HepG2 (cell line): Measurements from ENCODE around the gene KANSL3. TPM values are rescaled to one million over a fixed set of nuclear protein-coding genes. Genes with fewer than 3 reads are reported as not detected.

Experiments used
- CEBPZ ChIP-seq: IDR thresholded peaks from 2 replicates; pipeline ENCODE4 v1.6.1; 2012; ENCODE audit warnings: low read length, improper control_type of control experiment
- ETV6 ChIP-seq: sonication (generic); formaldehyde crosslinking; conservative IDR thresholded peaks from 2 replicates; pipeline ENCODE4 v1.4.0; 2020; ENCODE audit warnings: missing genetic modification reagents
- MTF2 ChIP-seq: sonication (generic); formaldehyde crosslinking; IDR thresholded peaks from 2 replicates; pipeline ENCODE4 v1.5.0; 2020; ENCODE audit warnings: missing genetic modification reagents, borderline replicate concordance
- RXRB ChIP-seq: IDR thresholded peaks from 2 replicates; pipeline ENCODE4 v1.6.1; 2016; ENCODE audit warnings: borderline replicate concordance, missing genetic modification reagents, missing compliant biosample characterization
- SIN3B ChIP-seq: fragments of 150-350 bp; IDR thresholded peaks from 2 replicates; pipeline ENCODE4 v1.6.1; 2014; ENCODE audit warnings: low read length
- TBP ChIP-seq: sonication (generic); formaldehyde crosslinking; IDR thresholded peaks from 2 replicates; pipeline ENCODE4 v1.5.0; 2020; ENCODE audit warnings: missing genetic modification reagents
- TGIF2 ChIP-seq: IDR thresholded peaks from 2 replicates; pipeline ENCODE4 v1.6.1; 2016; ENCODE audit warnings: control low read depth, missing compliant biosample characterization
- ZNF143 ChIP-seq: sonication (generic); formaldehyde crosslinking; IDR thresholded peaks from 2 replicates; pipeline ENCODE4 v1.4.0; 2020; ENCODE audit warnings: missing genetic modification reagents
- ZNF572 ChIP-seq: sonication (generic); formaldehyde crosslinking; IDR thresholded peaks from 2 replicates; pipeline ENCODE4 v1.5.1; 2020; ENCODE audit warnings: mild to moderate bottlenecking, missing genetic modification reagents
- ZNF792 ChIP-seq: IDR thresholded peaks from 2 replicates; pipeline ENCODE4 v1.6.1; 2016
- polyA plus RNA-seq, 8 experiments: library from polyadenylated mRNA; depleted of rRNA in 3 of 8; stranded (reverse) in 7 of 8; unstranded in 1 of 8; fragments of >200 nt; fragmentation: Illumina TruSeq in 4 of 8; extraction: Trizol in 4 of 8; gene quantifications; 2 replicates each; pipeline versions ENCODE4 v1.2.1 to v1.2.3, GENCODE V29; 2011 to 2016; ENCODE audit warnings: low read depth in 4 of 8, missing spikeins in 1 of 8, mixed read lengths in 1 of 8; ENCODE audit not compliant: insufficient read depth in 1 of 8
- total RNA-seq, 5 experiments: library from RNA; depleted of rRNA; stranded (reverse); fragments of >200 nt; fragmentation: Illumina TruSeq; extraction: Trizol; gene quantifications; 2 replicates each; pipeline ENCODE4 v1.2.3, GENCODE V29; 2016; ENCODE audit warnings: low read depth in 1 of 5
- TF ChIP-seq, protein P1 (sequence below): sonication (generic); formaldehyde crosslinking; IDR thresholded peaks from 2 replicates; pipeline ENCODE4 v1.5.1; 2020; ENCODE audit warnings: missing genetic modification reagents, mild to moderate bottlenecking, borderline replicate concordance
- TF ChIP-seq, protein P2 (sequence below): sonication (generic); formaldehyde crosslinking; IDR thresholded peaks from 2 replicates; pipeline ENCODE4 v1.9.0; 2021; ENCODE audit warnings: mild to moderate bottlenecking, missing genetic modification reagents
- TF ChIP-seq, protein P3 (sequence below): sonication (generic); formaldehyde crosslinking; IDR thresholded peaks from 2 replicates; pipeline ENCODE4 v1.4.0; 2020; ENCODE audit warnings: missing genetic modification reagents, low read depth, mild to moderate bottlenecking, borderline replicate concordance

KANSL3 gene
- total and polyA plus RNA-seq, 2 of the 13 experiments (the other 11 are each of a cell fraction or from before 2014, with no cell fraction given): 20.8 to 37.3 TPM

DNA sequence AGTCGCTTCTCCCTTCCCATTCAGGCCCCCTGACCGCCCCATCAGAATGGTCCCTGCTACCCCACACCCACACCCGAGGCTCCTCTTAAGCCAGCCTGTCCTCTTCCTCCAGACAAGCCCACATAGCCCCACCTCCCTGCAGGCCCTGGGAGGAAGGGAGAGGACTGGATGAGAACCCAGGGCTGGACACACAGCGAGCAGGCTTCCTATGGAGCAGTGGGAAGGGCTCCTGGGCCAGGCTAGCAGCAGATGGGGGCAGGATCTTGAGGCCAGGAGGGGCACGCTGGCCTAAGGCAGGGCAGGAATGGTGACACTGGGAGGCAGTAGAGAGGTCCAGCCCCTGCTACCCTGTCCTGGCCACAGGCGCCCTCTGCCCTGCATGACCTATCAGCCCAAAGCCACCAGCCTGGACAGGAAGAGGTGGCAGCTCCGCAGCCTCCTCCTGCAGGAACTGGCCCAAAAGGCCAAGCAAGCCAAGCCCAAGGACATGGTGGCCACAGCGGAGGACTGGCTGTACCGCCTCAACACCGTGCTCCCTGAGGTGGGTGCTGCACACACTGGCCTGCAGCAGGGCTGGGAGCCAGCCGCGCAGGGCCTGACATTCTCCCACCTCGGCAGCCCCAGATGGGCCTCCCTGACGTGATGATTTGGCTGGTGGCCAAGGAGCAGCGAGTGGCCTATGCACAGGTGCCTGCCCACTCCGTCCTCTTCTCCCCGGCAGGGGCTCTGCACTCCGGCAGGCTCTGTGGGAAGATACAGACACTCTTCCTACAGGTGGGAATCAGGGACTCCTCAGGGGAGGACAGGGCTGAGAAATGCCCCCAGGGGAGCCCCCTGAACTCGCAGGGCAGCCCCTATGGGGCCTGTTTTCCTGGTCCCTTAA is 47.7 kb upstream of the KANSL3 start (continued):
- TF ChIP-seq, protein P1, sequence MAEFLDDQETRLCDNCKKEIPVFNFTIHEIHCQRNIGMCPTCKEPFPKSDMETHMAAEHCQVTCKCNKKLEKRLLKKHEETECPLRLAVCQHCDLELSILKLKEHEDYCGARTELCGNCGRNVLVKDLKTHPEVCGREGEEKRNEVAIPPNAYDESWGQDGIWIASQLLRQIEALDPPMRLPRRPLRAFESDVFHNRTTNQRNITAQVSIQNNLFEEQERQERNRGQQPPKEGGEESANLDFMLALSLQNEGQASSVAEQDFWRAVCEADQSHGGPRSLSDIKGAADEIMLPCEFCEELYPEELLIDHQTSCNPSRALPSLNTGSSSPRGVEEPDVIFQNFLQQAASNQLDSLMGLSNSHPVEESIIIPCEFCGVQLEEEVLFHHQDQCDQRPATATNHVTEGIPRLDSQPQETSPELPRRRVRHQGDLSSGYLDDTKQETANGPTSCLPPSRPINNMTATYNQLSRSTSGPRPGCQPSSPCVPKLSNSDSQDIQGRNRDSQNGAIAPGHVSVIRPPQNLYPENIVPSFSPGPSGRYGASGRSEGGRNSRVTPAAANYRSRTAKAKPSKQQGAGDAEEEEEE (CRISPR knock-in tag): peak; percentile 76; the same call in 1 of the 2 replicates
- TF ChIP-seq ZNF143 (CRISPR knock-in tag): no peak
- peak; percentile 68; the same call in 1 of the 2 replicates for TF ChIP-seq ETV6
- TF ChIP-seq TBP (CRISPR knock-in tag): no peak
- no peak; the same call in 1 of the 2 replicates for TF ChIP-seq MTF2 (CRISPR knock-in tag)
- no peak for TF ChIP-seq CEBPZ
- TF ChIP-seq, protein P2, sequence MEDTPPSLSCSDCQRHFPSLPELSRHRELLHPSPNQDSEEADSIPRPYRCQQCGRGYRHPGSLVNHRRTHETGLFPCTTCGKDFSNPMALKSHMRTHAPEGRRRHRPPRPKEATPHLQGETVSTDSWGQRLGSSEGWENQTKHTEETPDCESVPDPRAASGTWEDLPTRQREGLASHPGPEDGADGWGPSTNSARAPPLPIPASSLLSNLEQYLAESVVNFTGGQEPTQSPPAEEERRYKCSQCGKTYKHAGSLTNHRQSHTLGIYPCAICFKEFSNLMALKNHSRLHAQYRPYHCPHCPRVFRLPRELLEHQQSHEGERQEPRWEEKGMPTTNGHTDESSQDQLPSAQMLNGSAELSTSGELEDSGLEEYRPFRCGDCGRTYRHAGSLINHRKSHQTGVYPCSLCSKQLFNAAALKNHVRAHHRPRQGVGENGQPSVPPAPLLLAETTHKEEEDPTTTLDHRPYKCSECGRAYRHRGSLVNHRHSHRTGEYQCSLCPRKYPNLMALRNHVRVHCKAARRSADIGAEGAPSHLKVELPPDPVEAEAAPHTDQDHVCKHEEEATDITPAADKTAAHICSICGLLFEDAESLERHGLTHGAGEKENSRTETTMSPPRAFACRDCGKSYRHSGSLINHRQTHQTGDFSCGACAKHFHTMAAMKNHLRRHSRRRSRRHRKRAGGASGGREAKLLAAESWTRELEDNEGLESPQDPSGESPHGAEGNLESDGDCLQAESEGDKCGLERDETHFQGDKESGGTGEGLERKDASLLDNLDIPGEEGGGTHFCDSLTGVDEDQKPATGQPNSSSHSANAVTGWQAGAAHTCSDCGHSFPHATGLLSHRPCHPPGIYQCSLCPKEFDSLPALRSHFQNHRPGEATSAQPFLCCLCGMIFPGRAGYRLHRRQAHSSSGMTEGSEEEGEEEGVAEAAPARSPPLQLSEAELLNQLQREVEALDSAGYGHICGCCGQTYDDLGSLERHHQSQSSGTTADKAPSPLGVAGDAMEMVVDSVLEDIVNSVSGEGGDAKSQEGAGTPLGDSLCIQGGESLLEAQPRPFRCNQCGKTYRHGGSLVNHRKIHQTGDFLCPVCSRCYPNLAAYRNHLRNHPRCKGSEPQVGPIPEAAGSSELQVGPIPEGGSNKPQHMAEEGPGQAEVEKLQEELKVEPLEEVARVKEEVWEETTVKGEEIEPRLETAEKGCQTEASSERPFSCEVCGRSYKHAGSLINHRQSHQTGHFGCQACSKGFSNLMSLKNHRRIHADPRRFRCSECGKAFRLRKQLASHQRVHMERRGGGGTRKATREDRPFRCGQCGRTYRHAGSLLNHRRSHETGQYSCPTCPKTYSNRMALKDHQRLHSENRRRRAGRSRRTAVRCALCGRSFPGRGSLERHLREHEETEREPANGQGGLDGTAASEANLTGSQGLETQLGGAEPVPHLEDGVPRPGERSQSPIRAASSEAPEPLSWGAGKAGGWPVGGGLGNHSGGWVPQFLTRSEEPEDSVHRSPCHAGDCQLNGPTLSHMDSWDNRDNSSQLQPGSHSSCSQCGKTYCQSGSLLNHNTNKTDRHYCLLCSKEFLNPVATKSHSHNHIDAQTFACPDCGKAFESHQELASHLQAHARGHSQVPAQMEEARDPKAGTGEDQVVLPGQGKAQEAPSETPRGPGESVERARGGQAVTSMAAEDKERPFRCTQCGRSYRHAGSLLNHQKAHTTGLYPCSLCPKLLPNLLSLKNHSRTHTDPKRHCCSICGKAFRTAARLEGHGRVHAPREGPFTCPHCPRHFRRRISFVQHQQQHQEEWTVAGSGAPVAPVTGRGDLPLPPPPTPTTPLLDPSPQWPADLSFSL (CRISPR knock-in tag): no peak
- TF ChIP-seq ZNF792 (CRISPR knock-in tag): peak; percentile 67
- no peak for TF ChIP-seq TGIF2 (CRISPR knock-in tag)
- TF ChIP-seq, protein P3, sequence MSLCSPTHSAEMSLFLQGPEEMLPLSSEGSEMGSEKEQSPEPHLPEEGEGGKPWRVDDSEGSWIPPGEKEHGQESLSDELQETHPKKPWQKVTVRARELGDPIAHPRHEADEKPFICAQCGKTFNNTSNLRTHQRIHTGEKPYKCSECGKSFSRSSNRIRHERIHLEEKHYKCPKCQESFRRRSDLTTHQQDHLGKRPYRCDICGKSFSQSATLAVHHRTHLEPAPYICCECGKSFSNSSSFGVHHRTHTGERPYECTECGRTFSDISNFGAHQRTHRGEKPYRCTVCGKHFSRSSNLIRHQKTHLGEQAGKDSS (CRISPR knock-in tag): peak; percentile 44; the same call in 1 of the 2 replicates
- peak; percentile 85 for TF ChIP-seq ZNF572 (CRISPR knock-in tag)
- TF ChIP-seq RXRB (CRISPR knock-in tag): peak; percentile 51; the same call in 1 of the 2 replicates
- no peak for TF ChIP-seq SIN3B
